ENCODE measurements around the gene POR. TPM values are rescaled to one million over a fixed set of nuclear protein-coding genes. Genes with fewer than 3 reads are reported as not detected.
A peak's percentile ranks its signal among the peaks of the same experiment; 100 is the strongest.

POR gene
- total RNA-seq, 1 donor = 73.1 TPM

DNA sequence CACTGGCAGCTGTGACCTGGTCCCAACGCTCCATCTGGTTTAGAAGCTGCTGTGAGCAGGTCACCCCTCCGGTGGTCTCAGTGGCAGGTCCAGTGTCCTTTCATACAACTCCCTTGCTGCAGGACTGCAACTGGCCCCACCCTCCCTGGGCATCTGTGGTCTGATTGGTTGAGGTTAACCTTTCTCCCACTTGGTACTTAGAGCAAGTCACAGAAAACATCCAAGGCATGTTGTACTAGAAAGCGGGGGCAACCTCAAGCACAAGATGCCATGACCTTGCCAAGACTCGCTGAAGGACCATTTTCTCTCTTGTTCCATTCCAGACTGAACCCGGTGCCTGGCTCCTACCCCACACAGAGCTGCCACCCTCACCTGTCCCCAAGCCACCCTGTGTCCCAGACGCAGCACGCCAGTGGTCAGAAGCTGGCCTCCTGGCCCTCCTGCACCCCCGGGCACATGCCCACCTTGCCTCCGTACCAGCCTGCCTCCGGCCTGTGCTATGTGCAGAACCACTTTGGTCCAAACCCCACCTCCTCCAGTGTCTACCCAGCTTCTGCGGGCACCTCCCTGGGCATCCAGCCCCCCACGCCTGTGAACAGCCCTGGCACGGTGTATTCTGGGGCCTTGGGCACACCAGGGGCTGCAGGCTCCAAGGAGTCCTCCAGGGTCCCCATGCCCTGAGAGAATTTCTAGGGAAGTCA is 27.1 kb upstream of the POR start:
- Histone ChIP-seq H3K27me3 (ENCODE audit: insufficient read depth, low read length) (no peaks in the 10 kb centered on the region), H3K9me3 (ENCODE audit: low read depth, low read length) (no peaks in the 10 kb centered on the region), H3K27ac (ENCODE audit: low read depth, low read length) (no peak overlapping the region), H3K4me1 (ENCODE audit: insufficient read depth, low read length) (peaks cover 7% of the 10 kb centered on the region), H3K36me3 (ENCODE audit: insufficient read depth, low read length) (peaks cover 34% of the 10 kb centered on the region), H2AFZ (ENCODE audit: low read length) (no peak overlapping the region), H3K4me3 (ENCODE audit: insufficient read depth, low read length) (no peak overlapping the region), H4K20me1 (ENCODE audit: insufficient read depth, low read length) (peaks cover 18% of the 10 kb centered on the region), H3K79me2 (ENCODE audit: insufficient read depth, low read length) (peaks cover 2% of the 10 kb centered on the region), H3K4me2 (ENCODE audit: insufficient read depth, low read length) (no peak overlapping the region)
- TF ChIP-seq, protein P1, sequence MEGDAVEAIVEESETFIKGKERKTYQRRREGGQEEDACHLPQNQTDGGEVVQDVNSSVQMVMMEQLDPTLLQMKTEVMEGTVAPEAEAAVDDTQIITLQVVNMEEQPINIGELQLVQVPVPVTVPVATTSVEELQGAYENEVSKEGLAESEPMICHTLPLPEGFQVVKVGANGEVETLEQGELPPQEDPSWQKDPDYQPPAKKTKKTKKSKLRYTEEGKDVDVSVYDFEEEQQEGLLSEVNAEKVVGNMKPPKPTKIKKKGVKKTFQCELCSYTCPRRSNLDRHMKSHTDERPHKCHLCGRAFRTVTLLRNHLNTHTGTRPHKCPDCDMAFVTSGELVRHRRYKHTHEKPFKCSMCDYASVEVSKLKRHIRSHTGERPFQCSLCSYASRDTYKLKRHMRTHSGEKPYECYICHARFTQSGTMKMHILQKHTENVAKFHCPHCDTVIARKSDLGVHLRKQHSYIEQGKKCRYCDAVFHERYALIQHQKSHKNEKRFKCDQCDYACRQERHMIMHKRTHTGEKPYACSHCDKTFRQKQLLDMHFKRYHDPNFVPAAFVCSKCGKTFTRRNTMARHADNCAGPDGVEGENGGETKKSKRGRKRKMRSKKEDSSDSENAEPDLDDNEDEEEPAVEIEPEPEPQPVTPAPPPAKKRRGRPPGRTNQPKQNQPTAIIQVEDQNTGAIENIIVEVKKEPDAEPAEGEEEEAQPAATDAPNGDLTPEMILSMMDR (IDR thresholded peaks at IDR 0.05; ENCODE audit: extremely low read depth, low read depth, low read length) = no peak
- no peak for DNase-seq (ENCODE audit: insufficient read length, low spot score, missing footprints)

DNA sequence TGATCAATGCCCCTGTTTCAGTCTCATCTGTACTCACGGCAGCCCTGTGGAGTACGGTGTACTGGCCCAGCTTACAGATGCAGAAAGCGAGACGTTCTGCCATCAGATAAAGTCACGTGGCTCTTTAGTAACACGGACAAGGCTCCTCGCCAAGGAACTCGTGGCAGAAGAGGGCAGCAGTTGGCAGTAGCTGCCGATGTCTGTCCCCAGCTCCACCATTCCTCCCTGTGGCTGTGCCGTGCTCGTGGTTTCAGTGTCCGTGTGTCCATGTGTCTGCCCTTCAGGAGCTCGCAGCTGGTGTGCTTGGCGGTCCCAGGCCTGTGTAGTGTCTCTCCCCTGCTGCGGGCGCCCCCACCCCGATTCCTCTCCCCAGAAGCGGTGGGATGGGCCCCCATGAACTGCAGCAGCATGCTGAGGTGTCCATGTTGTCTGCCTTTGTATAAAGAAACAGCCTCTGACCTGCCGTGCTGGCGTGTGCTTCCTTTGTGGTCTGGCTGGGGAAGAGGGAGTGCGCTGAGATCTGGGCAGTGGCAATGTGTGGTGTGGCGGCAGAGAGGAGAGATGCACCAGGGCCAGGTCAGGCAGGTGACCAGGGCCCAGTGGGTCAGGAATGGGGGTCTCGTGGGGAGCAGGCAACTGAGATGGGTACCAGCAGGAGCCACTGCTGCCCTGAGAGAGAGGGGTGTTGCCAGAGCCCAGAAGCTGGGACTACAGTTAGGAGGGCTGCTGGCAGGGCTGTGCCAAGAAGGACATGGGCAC is 26.3 kb upstream of the POR start:
- TF ChIP-seq, protein P1 (IDR thresholded peaks at IDR 0.05; ENCODE audit: extremely low read depth, low read depth, low read length) = no peak
- DNase-seq (ENCODE audit: insufficient read length, low spot score, missing footprints) = no peak
- H3K27me3 ChIP-seq (ENCODE audit: insufficient read depth, low read length) = no peaks in the 10 kb centered on the region
- H3K36me3 ChIP-seq (ENCODE audit: insufficient read depth, low read length) = peaks cover 26% of the 10 kb centered on the region
- H3K79me2 ChIP-seq (ENCODE audit: insufficient read depth, low read length) = no peaks in the 10 kb centered on the region
- H3K9me3 ChIP-seq (ENCODE audit: low read depth, low read length) = no peaks in the 10 kb centered on the region
- peaks cover 7% of the 10 kb centered on the region for H3K4me1 ChIP-seq (ENCODE audit: insufficient read depth, low read length)
- no peak overlapping the region for H3K27ac ChIP-seq (ENCODE audit: low read depth, low read length)
- no peak overlapping the region for H3K4me2 ChIP-seq (ENCODE audit: insufficient read depth, low read length)
- no peak overlapping the region for H2AFZ ChIP-seq (ENCODE audit: low read length)
- no peak overlapping the region for H3K4me3 ChIP-seq (ENCODE audit: insufficient read depth, low read length)
- H4K20me1 ChIP-seq (ENCODE audit: insufficient read depth, low read length) = peaks cover 16% of the 10 kb centered on the region

- no peak overlapping the region for H3K4me2 ChIP-seq (ENCODE audit: insufficient read depth, low read length)
Measured at GRCh38 chr7:75889223-75889825, 25.6 kb upstream of the POR start.

More at GRCh38 chr7:75889223-75889825, 25.6 kb upstream of the POR start:
- no peaks in the 10 kb centered on the region for H3K79me2 ChIP-seq (ENCODE audit: insufficient read depth, low read length)
- no peaks in the 10 kb centered on the region for H3K9me3 ChIP-seq (ENCODE audit: low read depth, low read length)
- TF ChIP-seq, protein P1 (IDR thresholded peaks at IDR 0.05; ENCODE audit: extremely low read depth, low read depth, low read length) = no peak
- no peak overlapping the region for H3K4me3 ChIP-seq (ENCODE audit: insufficient read depth, low read length)
- H4K20me1 ChIP-seq (ENCODE audit: insufficient read depth, low read length) = peaks cover 16% of the 10 kb centered on the region
- no peaks in the 10 kb centered on the region for H3K27me3 ChIP-seq (ENCODE audit: insufficient read depth, low read length)
- no peak overlapping the region for H2AFZ ChIP-seq (ENCODE audit: low read length)
- H3K4me1 ChIP-seq (ENCODE audit: insufficient read depth, low read length) = peaks cover 7% of the 10 kb centered on the region
- peak; percentile 68 for DNase-seq (ENCODE audit: insufficient read length, low spot score, missing footprints)
- H3K36me3 ChIP-seq (ENCODE audit: insufficient read depth, low read length) = peaks cover 20% of the 10 kb centered on the region
- peak overlapping the region; percentile 63 for H3K27ac ChIP-seq (ENCODE audit: low read depth, low read length)

All from osteoblast (primary cell).